Dendritic cell treated with granulocyte-macrophage colony-stimulating factor and Interleukin-4, amounts not matched to agents 40 ng/mL and 50 ng/mL, for 4 days (primary cell): ENCODE results near the gene NR2F1.

Experiments used
- H3K27ac Mint-ChIP-seq: one replicate; pipeline ENCODE4 v1.8.0; 2022; ENCODE audit warnings: mild to moderate bottlenecking, mixed read lengths
- H3K27me3 Mint-ChIP-seq: one replicate; pipeline ENCODE4 v1.8.0; 2022; ENCODE audit warnings: mild to moderate bottlenecking, mixed read lengths
- H3K36me3 Mint-ChIP-seq: one replicate; pipeline ENCODE4 v1.8.0; 2022; ENCODE audit warnings: low read depth, mixed read lengths
- H3K4me1 Mint-ChIP-seq: one replicate; pipeline ENCODE4 v1.8.0; 2022; ENCODE audit warnings: low read depth, mixed read lengths
- H3K4me3 Mint-ChIP-seq: one replicate; pipeline ENCODE4 v1.8.0; 2022; ENCODE audit warnings: mild to moderate bottlenecking, moderate library complexity, mixed read lengths
- H3K9me3 Mint-ChIP-seq: one replicate; pipeline ENCODE4 v1.8.0; 2022; ENCODE audit warnings: mixed read lengths
- intact Hi-C: fragments of 100-400 bp; cut with micrococcal nuclease; formaldehyde crosslinking; loops from one replicate; pipeline ENCODE4 v1.15.0; 2022

Gene NR2F1

DNA sequence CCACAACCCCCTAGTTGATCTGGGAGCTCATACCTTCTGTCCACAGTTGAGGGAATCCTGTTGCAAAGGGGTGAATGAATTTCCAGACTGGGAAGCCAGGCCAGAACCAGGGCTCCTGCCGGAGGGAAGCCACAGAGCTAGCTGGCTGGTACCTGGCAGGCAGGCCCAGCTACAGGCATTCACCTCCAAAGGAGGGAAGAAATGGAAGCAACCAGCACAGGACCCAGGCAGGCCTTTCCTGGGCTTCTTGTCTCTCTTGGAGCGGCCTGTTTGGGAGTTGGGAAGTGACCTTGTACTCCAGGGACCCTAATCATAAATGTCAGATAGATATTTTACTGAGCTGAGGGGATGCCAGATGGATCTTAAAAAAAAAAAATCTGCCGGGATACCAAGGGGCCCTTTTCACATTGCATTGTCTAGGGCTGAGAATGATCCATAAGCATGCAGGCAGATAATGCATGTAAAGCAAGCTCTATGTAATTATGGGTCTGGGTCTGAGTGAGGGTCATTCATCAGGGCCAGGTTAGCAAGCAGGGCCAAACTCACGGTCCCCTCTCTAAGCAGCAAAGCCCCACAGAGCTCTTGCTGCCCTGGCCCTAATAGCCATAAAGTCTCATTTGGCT, 8.4 kb downstream of the NR2F1 start:
- Mint-ChIP-seq H3K4me3 (no peak overlapping the region), H3K4me1 (peaks cover 23% of the 10 kb centered on the region), H3K9me3 (no peaks in the 10 kb centered on the region), H3K27ac (no peak overlapping the region), H3K36me3 (no peaks in the 10 kb centered on the region), H3K27me3 (peaks cover 87% of the 10 kb centered on the region)
- intact Hi-C loops, result no loop called here

DNA sequence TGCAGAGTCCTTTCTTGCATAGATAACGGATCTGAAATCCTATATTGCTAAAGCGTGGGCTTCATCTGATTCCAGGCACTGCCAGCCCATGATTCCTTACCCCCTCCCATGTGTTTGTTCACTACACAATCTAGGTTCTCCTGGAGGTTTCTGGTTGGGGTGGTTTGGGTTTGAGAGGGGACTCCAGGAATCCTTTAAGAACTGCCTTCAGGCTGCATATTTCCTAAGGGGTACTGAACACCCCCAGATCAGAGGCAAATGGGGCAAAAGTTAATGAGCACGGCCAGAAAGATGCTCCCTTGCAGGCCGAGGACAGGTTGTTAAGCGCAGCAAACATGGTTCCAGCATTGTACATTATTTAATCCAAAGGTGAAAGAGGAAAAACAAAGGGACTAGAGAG, 9.9 kb downstream of the NR2F1 start:
- H3K27ac Mint-ChIP-seq, result no peak overlapping the region
- H3K36me3 Mint-ChIP-seq, result no peaks in the 10 kb centered on the region
- peaks cover 91% of the 10 kb centered on the region for H3K27me3 Mint-ChIP-seq
- H3K4me3 Mint-ChIP-seq, result no peak overlapping the region
- H3K9me3 Mint-ChIP-seq, result no peaks in the 10 kb centered on the region
- H3K4me1 Mint-ChIP-seq, result peaks cover 24% of the 10 kb centered on the region
- intact Hi-C loops, result no loop called here

DNA sequence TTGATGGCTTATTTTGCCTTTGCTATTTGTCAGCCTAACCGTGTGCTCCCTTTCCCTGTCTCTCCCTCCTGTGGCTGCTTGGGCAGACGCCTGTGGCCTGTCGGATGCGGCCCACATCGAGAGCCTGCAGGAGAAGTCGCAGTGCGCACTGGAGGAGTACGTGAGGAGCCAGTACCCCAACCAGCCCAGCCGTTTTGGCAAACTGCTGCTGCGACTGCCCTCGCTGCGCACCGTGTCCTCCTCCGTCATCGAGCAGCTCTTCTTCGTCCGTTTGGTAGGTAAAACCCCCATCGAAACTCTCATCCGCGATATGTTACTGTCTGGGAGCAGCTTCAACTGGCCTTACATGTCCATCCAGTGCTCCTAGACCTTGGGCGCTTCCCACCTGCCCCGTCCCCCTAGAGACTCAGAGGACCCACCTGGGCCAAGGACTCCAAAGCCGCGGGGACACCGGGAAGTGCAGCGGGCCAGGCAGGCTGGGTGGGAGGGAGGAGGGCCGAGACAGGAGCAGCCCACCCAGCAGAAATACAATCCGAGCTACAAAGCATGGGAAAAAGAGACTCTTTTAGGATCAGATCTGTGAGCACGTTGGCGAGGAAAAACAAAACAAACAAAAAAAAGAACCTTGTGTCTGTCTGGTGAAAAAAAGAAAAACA, 10.6 kb downstream of the NR2F1 start:
- no peaks in the 10 kb centered on the region for H3K36me3 Mint-ChIP-seq
- peaks cover 21% of the 10 kb centered on the region for H3K4me1 Mint-ChIP-seq

DNA sequence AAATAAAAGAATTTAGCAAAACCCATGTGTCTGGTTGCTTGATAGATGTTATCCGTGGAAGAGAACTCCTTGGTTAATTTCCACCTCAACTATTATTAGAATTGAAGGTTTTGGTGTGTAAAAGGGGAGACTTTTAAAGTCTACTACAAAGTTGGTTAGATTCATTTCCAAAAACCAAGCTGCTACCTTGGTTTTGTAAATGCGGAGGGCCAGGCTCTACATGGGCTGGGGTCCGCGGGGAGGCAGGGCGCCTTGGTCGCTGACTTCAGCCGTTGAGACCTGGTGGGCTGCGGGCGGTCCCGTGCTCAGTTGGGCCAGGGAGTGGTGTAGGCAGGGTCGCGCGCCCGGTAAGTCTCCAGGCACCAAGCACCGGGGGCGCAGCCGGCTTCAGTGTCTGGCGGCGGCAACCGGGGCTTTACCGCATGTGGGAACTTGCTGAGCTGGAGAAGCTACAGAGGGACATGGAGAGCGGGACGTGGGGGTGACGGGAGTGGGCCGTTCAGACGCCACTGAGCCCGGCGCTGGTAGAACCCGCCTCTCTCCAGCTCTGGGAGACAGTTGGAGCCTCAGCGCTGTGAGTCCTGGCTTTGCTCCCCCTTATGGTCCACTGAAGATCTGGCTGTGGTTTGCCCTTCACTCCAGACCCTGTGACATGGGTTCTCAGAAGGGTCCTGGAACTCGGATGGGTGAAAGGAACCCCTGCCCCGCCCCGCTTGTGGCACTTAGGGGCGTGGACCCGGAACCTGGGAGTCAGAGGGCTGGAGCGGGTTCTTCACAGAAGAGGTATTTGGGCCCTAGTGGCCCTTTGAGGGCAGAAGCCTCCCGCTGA, 11.8 kb downstream of the NR2F1 start:
- intact Hi-C loops, result no loop called here
- Mint-ChIP-seq H3K4me3 (no peak overlapping the region), H3K27ac (no peak overlapping the region), H3K27me3 (peaks cover 75% of the 10 kb centered on the region), H3K36me3 (no peaks in the 10 kb centered on the region), H3K4me1 (peaks cover 21% of the 10 kb centered on the region), H3K9me3 (no peaks in the 10 kb centered on the region)

More for the DNA sequence above, 10.6 kb downstream of the NR2F1 start:
- Mint-ChIP-seq H3K4me3 (no peak overlapping the region), H3K9me3 (no peaks in the 10 kb centered on the region), H3K27ac (no peak overlapping the region), H3K27me3 (peaks cover 86% of the 10 kb centered on the region)
- intact Hi-C loops, result no loop called here

DNA sequence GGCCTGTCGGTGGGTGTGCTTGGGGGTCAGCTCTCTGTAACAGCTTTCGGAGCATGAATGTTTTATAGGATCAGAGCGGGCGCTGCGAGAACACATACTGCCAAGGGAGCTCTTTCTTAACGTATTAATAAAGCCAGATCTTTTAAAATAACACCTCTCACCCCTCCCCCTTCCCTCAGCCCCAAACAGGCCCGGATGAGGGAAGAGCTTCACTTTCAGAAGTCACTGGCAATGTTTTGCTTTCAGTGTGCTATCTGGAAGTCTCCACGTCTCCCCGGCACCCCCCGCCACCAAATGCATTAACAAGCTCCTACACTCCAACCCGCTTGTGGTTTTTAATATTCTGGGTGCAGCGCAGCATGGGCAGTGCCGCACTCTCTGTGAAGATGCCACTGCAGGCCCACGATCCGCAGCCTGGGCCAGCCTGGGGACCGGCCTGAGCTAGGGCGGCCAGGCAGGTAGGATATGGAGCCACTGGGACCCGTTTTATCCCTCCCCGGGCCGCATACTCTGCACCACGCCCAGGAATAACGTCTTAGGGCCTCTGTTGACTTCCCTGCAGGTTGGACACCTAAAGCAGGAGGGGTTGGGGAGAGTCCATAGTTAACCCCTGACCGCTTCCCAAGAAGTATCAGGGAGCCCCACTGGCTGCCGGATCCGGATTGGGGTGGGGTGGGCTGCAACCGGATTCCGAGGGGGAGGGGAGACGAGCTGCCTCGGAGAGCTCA, 12.6 kb downstream of the NR2F1 start:
- H3K27me3 Mint-ChIP-seq, result peaks cover 67% of the 10 kb centered on the region
- H3K4me1 Mint-ChIP-seq, result peaks cover 21% of the 10 kb centered on the region
- H3K36me3 Mint-ChIP-seq, result no peaks in the 10 kb centered on the region
- intact Hi-C loops, result no loop called here
- no peak overlapping the region for H3K4me3 Mint-ChIP-seq
- H3K9me3 Mint-ChIP-seq, result no peaks in the 10 kb centered on the region
- no peak overlapping the region for H3K27ac Mint-ChIP-seq

DNA sequence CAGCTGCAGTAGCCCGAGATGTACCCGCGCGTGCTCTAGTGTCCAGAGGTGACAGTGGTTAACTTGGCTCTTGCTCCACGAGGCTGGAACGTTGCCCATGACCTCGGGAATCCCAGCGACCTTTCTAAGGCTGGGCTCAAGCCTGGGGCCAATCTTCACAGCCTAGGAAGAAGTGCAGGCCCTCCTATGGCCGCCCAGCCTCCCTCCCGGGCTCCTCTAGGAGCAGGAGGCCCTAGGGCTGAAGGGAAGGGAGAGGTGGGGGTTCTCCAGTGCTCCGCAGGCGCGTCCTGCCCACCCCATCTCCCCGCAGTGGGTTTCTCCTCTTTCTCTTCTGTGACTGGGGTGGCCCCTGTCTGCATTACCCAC, 13.3 kb downstream of the NR2F1 start:
- Mint-ChIP-seq H3K36me3 (no peaks in the 10 kb centered on the region), H3K4me3 (no peak overlapping the region), H3K27me3 (peaks cover 61% of the 10 kb centered on the region), H3K4me1 (peaks cover 21% of the 10 kb centered on the region), H3K9me3 (no peaks in the 10 kb centered on the region), H3K27ac (no peak overlapping the region)
- intact Hi-C loops, result no loop called here

DNA sequence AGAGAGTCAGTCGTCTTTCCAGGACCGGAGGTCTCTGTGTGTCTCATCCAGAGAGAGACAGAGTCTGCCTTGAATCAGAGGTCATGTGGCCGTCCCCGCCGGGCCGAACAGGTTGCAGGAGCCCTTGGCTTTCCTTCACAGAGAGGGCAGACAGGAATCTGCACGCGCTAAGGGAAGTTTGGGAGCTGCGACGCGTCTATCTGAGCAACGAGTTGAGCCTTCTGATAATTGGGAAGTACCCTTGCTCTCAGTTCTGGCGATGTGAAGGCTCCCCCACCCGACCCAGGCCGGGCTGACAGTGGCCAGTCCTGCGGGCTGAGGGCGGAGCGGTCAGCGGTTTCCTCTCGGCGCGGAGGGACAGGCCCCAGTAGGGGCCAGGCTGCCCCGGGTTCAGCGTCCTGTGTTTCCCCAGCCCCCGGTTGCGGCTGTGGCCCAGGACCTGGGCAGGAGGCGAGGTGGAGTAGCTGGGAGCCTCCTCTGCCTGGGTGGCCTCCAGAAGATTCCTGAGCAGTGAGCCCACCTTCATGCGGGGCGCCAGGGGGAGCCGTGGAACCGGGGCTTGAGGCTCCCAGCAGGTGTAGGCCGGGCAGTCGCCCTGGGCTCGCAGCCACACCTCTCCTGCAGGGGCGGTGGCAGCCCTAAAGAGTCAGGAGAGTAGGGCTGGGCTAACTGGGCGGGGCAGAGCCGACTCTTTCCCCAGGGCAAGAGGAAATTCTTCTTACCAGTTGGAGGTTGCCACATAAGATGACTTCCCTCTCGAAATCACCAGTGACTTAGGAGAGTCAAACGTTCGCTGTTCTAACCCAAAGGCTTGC, 13.9 kb downstream of the NR2F1 start:
- peak overlapping the region; percentile 35 for H3K4me3 Mint-ChIP-seq
- peaks cover 56% of the 10 kb centered on the region for H3K27me3 Mint-ChIP-seq
- intact Hi-C loops, result no loop called here
- H3K27ac Mint-ChIP-seq, result no peak overlapping the region
- H3K36me3 Mint-ChIP-seq, result no peaks in the 10 kb centered on the region
- peaks cover 21% of the 10 kb centered on the region for H3K4me1 Mint-ChIP-seq
- no peaks in the 10 kb centered on the region for H3K9me3 Mint-ChIP-seq

DNA sequence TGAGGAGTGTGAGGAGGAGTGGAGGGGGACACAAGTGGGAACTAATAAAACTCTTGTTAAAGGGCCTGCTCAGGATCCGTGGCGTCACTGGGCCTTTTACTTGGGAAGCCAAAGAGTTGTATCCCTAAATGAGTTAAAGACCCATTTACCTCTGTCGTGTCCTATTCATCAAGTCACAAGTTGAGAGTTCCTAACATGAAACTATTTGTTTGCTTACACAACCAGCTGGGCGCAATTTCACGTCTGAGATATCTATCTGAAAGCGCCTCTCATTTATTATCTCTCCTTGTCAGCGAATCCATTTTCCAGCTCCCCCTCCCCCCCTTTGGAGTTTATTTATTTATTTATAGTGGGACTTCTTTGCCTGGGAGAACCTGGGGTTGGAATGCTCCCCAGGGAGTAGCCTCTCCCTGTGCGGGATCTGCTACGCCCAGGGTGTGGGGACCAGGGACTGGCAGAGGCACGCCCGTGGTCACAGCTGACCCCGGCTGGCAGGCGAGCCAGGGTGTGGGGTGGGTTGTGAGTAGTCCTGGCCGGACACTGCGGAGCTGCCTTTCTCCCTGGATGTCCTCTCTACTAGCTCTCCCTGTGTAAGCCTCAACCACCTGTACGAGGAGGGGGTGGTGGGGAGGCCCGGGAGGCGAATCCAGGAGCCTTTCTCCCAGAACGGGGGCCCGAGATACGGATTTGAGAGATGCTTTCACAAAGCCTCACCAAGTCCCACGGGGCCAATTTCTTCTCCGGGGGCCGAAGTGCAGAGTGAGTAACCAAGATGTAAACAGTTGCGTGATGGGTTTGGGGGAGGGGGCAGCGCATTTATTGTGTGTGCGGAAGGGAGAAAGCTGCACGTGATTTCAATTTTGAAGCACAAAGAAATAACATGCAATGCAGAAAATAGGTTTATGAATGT, 15.3 kb downstream of the NR2F1 start:
- intact Hi-C loops, result no loop called here
- no peak overlapping the region for H3K4me3 Mint-ChIP-seq
- peaks cover 45% of the 10 kb centered on the region for H3K27me3 Mint-ChIP-seq
- no peaks in the 10 kb centered on the region for H3K9me3 Mint-ChIP-seq
- no peak overlapping the region for H3K27ac Mint-ChIP-seq
- peaks cover 21% of the 10 kb centered on the region for H3K4me1 Mint-ChIP-seq
- H3K36me3 Mint-ChIP-seq, result no peaks in the 10 kb centered on the region

DNA sequence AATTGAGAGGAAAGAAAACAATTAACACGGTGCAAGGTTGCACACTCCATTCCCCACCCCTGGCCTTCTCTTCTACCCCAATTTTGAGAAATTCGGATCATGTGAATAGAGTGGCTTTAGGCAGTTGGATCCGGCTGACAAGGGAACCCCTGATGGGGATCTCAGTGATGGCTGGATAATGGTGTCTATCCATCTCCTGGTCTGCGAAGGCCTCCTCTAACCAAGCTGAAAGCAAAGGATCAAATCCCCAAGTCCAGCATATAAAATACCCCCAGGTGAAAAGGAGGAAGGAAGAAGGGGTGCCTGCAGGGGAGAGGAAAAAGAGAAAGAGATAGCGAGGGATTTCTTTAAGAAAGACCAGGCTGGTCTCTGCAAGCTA, 16.0 kb downstream of the NR2F1 start:
- intact Hi-C loops, result no loop called here
- no peak overlapping the region for H3K27ac Mint-ChIP-seq
- H3K27me3 Mint-ChIP-seq, result peaks cover 45% of the 10 kb centered on the region
- H3K36me3 Mint-ChIP-seq, result no peaks in the 10 kb centered on the region
- H3K4me3 Mint-ChIP-seq, result no peak overlapping the region
- no peaks in the 10 kb centered on the region for H3K9me3 Mint-ChIP-seq
- H3K4me1 Mint-ChIP-seq, result peaks cover 21% of the 10 kb centered on the region

DNA sequence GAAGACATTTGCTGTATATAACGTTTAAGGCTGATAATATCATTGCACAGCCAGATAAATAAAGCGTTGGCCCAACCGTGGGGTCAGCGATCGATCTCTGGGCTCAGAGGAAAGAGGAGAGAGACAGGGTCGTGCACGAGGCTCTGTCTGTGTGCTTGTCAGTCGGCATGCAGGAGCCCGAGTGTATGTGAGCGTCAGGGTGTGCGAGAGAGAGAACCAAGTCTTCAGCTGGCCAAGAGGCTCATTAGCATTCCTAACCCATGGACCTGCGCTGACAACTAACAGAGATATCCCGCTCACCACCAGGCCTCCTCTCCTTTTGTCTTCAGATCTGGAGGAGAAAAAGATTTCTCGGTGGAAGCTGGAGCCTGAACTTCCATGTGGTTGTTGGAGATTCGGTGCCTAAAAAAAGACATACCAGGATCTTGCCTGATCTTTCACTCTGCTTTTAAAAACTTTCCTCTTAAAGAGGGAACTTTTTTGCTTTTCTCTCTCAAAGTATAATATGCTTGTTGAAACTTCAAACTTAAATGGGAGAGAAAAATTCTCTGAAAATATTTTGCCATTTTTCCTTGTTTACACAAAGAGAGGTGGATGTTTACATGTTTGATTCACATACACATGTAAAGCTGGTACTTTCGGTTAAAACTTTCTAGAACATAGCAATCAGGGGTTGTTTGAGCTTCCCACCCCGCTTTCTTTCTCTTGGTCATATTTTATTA, 16.5 kb downstream of the NR2F1 start:
- no peaks in the 10 kb centered on the region for H3K9me3 Mint-ChIP-seq
- H3K27ac Mint-ChIP-seq, result no peak overlapping the region
- no peak overlapping the region for H3K4me3 Mint-ChIP-seq
- intact Hi-C loops, result no loop called here
- peaks cover 46% of the 10 kb centered on the region for H3K27me3 Mint-ChIP-seq
- peaks cover 21% of the 10 kb centered on the region for H3K4me1 Mint-ChIP-seq
- no peaks in the 10 kb centered on the region for H3K36me3 Mint-ChIP-seq

DNA sequence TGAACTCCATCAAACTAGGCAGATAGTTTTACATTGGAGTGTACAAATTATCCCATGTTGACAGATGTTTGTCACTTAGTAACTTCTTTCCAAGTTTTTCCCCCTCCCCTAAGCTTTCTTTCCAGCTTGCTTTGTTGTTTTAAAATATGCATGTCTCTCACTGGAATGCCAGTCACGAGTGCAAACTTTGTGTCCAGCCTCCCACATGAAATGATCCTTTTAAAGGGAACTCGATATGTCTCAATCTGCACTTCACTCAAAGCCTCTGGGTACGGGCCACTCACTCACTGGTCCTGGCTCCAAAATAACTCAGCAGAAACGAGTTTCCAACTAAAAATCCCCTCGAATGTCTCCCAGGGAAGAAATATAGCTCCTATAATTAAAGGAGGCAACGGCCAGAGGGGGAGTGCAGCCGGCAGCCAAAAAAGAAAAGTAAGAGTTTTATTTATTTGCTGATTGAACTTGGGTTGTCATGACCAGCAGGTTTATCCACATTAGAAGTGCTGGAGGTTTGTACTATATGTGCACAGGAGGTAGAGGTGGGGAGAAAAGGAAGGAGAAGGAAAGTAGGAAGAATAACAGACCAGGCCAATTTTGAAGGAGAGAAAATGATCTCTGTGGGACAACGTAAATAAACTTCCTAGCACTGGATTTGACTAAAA, 17.5 kb downstream of the NR2F1 start:
- Mint-ChIP-seq H3K27me3 (peaks cover 46% of the 10 kb centered on the region), H3K36me3 (no peaks in the 10 kb centered on the region), H3K27ac (no peak overlapping the region), H3K4me1 (peaks cover 15% of the 10 kb centered on the region), H3K4me3 (no peak overlapping the region), H3K9me3 (no peaks in the 10 kb centered on the region)
- intact Hi-C loops, result no loop called here
